Upper lobe of right lung (tissue), 1 donor: Measurements from ENCODE around the gene NMUR1. TPM values are rescaled to one million over a fixed set of nuclear protein-coding genes. Genes with fewer than 3 reads are reported as not detected.

Source experiments
- ATAC-seq: fragments of 200-7000 bp; cut with Tn5 transposase; one replicate; pipeline ENCODE4 v1.9.1; 2020; ENCODE audit warnings: mild to moderate bottlenecking, moderate library complexity
- DNase-seq: peaks from one replicate; pipeline ENCODE4 v3.0.0-alpha.2; 2020
- H3K27ac ChIP-seq: fragments of 200-600 bp; one replicate; pipeline ENCODE4 v1.8.0; 2022
- H3K27me3 ChIP-seq: fragments of 200-600 bp; one replicate; pipeline ENCODE4 v1.8.0; 2022; ENCODE audit warnings: mild to moderate bottlenecking
- H3K36me3 ChIP-seq: fragments of 200-600 bp; one replicate; pipeline ENCODE4 v1.8.0; 2022
- H3K4me1 ChIP-seq: fragments of 200-600 bp; one replicate; pipeline ENCODE4 v1.8.0; 2022
- H3K4me3 ChIP-seq: fragments of 200-600 bp; one replicate; pipeline ENCODE4 v1.8.0; 2022; ENCODE audit warnings: mild to moderate bottlenecking
- H3K9me3 ChIP-seq: fragments of 200-600 bp; one replicate; pipeline ENCODE4 v1.8.0; 2022
- intact Hi-C: fragments of 100-400 bp; cut with DNase I; formaldehyde crosslinking; loops from one replicate; pipeline ENCODE4 v1.11.0; 2022
- total RNA-seq: library from RNA; stranded (reverse); fragmentation: NEBNext Ultra II Directional; extraction: Animal tissue kit (Norgen Biotek cat#: 25700); gene quantifications from one replicate; pipeline ENCODE4 v1.2.1, GENCODE V29; 2021
- TF ChIP-seq, protein P1 (sequence below): fragments of 200-600 bp; IDR thresholded peaks from one replicate; pipeline ENCODE4 v1.8.0; 2022; ENCODE audit warnings: antibody characterized with exemption
- donor health status: DM: no; HTN: yes; CAD: no; lungs with severe emphysema.

Gene NMUR1
- total RNA-seq, 1 donor from 2014 or later: 5.8 TPM

DNA sequence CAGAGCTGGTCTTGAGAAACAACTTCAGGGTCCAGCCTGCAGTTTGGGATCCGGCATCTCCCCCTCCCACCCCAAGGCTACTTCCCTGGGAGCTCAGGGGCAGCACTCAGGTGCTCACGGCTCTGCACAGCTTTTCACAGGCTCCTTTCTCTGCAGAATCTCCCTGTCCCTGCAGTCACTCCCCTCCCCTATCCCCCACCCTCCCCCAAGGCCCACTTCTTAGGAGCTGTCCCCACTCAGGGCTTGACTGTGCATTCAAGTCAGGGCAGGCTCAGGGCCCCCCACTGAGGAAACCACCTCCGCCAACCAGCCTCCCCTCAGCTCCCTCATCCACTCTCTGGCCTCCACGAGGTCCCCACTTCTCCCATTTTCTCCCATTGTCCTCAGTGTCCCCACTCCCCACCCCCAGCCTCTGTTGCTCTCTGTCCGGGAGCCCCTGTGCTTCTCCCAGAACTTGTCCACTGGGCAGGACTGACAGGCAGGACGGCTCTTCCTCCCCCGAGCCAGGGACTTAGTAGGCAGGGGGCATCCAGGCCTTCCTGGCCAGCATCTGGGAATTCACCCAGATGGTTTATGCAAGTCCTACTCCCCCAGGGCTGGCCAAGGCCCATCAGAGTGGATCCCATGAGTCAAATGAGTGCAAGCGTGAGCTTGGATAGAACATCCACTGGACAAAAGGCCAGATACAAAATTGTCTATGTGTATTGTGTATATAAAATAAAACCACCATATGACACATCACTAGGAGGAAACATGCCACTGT, 7.6 kb downstream of the NMUR1 start:
- H3K27ac ChIP-seq: no peak overlapping the region
- H3K9me3 ChIP-seq: no peaks in the 10 kb centered on the region
- H3K36me3 ChIP-seq: no peaks in the 10 kb centered on the region
- DNase-seq (peak; percentile 52), ATAC-seq (no peak)
- H3K4me1 ChIP-seq: peaks cover 17% of the 10 kb centered on the region
- intact Hi-C loops: no loop called here
- TF ChIP-seq, protein P1, sequence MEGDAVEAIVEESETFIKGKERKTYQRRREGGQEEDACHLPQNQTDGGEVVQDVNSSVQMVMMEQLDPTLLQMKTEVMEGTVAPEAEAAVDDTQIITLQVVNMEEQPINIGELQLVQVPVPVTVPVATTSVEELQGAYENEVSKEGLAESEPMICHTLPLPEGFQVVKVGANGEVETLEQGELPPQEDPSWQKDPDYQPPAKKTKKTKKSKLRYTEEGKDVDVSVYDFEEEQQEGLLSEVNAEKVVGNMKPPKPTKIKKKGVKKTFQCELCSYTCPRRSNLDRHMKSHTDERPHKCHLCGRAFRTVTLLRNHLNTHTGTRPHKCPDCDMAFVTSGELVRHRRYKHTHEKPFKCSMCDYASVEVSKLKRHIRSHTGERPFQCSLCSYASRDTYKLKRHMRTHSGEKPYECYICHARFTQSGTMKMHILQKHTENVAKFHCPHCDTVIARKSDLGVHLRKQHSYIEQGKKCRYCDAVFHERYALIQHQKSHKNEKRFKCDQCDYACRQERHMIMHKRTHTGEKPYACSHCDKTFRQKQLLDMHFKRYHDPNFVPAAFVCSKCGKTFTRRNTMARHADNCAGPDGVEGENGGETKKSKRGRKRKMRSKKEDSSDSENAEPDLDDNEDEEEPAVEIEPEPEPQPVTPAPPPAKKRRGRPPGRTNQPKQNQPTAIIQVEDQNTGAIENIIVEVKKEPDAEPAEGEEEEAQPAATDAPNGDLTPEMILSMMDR: no peak
- H3K27me3 ChIP-seq: no peaks in the 10 kb centered on the region
- no peak overlapping the region for H3K4me3 ChIP-seq

DNA sequence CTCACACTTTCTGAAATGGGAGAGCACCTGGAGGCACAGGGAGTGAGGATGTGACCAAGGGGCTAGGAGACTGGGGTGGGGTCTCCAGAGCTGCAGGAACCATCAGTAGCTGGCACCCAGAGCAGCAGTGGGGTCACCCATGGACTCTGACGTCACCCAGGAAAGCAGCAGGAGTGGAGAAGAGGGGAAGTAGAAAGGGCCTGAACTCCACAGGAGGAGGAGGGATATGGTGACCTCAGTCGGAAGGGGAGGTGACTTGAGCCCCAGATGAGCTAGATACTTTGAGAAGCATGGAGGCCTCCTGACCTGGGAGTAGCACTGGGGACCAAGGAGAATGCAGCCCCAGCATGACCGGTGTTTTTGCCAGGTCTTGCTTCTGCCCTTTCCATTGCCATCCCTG, 8.8 kb downstream of the NMUR1 start:
- no peak overlapping the region for H3K4me3 ChIP-seq
- H3K27ac ChIP-seq: no peak overlapping the region
- no peaks in the 10 kb centered on the region for H3K9me3 ChIP-seq
- ATAC-seq: peak; percentile 9
- intact Hi-C loops: no loop called here
- H3K4me1 ChIP-seq: peaks cover 17% of the 10 kb centered on the region
- no peaks in the 10 kb centered on the region for H3K27me3 ChIP-seq
- H3K36me3 ChIP-seq: no peaks in the 10 kb centered on the region
- no peak for DNase-seq
- TF ChIP-seq, protein P1: no peak

DNA sequence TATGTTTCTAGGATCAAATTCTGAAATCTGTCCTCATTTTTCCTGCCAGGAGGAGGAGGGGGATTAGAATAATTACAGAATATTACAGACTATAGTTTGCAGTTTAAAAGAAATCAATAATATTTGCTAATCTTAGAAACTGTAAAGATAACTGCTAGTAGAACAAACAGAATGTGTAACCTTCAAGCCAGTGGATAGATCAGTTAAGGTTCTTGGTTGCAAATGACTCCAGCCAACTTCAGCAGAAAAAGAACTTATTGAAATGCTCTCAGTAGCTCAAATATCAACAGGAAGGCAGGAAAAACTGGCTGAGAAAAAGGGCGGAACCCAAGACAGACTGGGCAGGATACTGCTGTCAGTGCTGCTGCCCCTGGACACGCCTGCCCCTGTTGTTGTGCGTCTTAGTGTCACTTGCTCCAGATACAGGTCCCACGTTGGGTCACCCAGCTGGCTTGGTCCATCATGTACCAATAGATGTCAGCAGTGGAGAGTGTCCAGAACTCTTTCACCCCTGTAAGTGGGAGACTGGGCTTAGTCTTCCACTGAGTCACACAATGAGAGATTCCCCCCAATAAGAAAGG, 10.2 kb downstream of the NMUR1 start:
- DNase-seq: peak; percentile 13
- Histone ChIP-seq H3K4me1 (peaks cover 17% of the 10 kb centered on the region), H3K36me3 (no peaks in the 10 kb centered on the region), H3K9me3 (no peaks in the 10 kb centered on the region), H3K27ac (no peak overlapping the region), H3K4me3 (no peak overlapping the region), H3K27me3 (no peaks in the 10 kb centered on the region)
- ATAC-seq: no peak
- TF ChIP-seq, protein P1: no peak
- intact Hi-C loops: no loop called here

DNA sequence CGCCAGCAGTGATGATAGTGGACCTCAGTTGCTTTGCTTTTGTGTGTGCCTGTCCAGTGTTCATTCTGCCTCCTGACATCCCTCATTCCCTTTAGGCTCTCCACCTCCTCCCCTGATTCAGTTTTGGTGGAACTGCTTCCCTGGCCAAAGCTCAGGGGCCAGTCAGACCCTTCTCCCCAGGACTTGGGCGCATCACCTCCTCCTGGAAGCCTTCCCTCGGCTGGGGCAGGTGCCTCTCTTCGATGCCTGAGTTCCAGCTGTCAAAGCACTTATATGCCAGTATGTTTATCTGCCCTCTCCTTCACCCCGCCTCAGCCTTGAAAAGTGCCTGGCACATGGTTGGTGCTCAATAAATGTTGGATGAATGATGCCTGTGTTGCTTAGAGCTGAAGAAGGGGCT, 11.5 kb downstream of the NMUR1 start:
- no peaks in the 10 kb centered on the region for H3K27me3 ChIP-seq
- H3K27ac ChIP-seq: no peak overlapping the region
- DNase-seq (peak; percentile 43), ATAC-seq (no peak)
- intact Hi-C loops: no loop called here
- H3K4me3 ChIP-seq: no peak overlapping the region
- H3K9me3 ChIP-seq: no peaks in the 10 kb centered on the region
- no peaks in the 10 kb centered on the region for H3K36me3 ChIP-seq
- TF ChIP-seq, protein P1: no peak
- peaks cover 11% of the 10 kb centered on the region for H3K4me1 ChIP-seq

DNA sequence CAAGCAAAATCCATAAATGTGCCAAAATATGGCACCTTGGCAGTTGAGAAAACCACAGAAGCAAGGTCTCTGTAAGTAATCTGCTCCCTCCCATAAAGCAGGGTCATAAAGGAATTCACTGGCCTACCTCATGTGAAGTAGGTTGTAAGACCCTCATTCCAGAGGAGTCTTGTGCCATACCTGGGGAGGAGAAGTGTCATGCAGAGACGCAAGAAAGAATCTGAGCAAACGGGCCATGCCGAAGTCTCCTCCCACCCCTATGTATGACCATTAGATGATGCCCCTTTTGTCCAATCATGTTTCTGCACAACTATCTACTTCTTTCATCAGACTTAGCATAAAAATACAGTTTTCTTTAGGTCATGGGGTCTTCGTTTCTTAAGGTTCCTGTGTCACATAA, 14.6 kb downstream of the NMUR1 start:
- Histone ChIP-seq H3K9me3 (no peaks in the 10 kb centered on the region), H3K4me3 (no peak overlapping the region)

More for the DNA sequence above, 14.6 kb downstream of the NMUR1 start:
- DNase-seq (no peak), ATAC-seq (no peak)
- Histone ChIP-seq H3K27ac (no peak overlapping the region), H3K4me1 (peaks cover 3% of the 10 kb centered on the region), H3K36me3 (no peaks in the 10 kb centered on the region), H3K27me3 (no peaks in the 10 kb centered on the region)
- intact Hi-C loops: no loop called here
- TF ChIP-seq, protein P1: no peak
